Stimulated activated CD8-positive, alpha-beta memory T cell treated with anti-CD3 and anti-CD28 coated beads, Interleukin-4, amount 100 ng/mL, for 1 hour (primary cell): ENCODE results near the gene LAIR1.
"Not testable (repeated sequence)": the region's sequence is repeated elsewhere in the genome, so short reads cannot be mapped to it uniquely, and the experiment has no call there.

ENCODE experiments used
- DNase-seq, 2 donors: peaks; one replicate each; pipeline ENCODE4 v3.0.0-alpha.2; 2020; ENCODE audit warnings: low read depth in 2 of 2, low spot score in 1 of 2

LAIR1 gene

DNA sequence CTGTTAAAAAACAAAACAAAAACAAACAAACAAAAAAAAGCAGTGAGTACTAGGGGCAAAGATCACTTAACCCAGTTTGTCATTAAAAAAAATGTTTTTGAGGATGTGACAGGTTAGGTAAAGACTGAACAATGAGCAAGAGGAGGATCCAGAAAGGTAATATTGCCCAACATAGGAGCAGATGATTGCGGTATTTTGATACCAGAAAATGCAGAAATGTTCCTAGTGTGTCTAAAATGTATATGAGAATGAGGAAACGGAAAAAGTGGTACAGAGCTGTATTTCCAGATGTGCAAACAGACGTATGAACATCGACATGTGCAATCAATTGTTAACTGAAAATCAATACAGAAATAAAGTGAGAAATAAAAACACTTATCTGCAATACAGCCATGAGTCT lies 20.9 kb downstream of the LAIR1 start:
- DNase-seq, result no peak

DNA sequence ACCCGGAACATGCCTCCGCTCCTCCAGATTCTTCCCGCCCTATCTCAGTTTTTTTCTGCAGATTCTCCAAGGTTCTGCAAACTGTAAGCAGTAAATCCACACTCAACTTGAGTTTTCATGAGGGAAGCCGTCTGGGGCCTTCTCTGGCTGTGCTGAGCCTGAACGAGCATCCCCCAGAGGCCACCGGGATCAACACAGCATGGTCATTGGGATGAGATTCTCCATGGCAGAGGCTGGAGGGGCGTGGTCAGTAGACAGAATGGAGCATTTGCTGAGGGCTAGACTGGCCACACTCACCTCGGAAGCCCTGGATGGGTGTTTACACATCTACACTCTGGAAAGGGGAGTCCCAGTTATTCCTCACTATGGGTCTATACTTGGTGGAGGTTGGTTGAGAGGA lies 23.4 kb downstream of the LAIR1 start:
- DNase-seq, result no peak

DNA sequence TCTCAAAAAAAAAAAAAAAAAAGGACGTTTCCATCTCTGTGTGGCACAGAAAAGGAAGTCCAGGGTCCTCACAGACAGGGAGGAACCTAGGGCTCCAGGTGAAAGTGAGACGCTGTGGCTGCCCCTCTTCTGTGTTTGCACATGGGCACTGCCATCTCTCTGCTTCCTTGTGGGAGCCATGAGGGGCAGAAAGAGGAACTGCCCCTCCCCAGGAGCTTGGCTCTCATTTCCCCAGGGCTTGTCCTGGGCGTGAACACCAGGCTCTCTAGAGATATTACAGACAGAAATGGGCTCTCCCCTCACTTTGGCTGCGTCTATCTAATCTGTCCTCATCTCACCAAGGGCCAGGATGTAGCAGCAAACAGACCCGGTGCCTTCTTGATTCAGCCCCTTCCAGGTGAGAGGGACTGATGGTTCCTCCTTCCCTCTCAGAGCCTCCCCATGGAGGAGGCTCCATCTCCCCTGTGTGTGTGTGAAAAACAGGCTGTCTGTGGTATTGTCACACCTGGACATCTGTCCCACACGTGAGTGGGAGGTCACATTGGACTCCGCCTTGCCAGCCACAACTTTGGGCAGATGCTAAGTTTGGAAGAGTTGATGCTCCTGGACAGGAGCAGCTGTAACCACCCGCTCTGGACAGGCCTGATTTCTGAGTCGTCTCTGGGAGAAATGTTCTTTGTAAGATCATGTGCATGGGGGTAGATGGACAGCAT lies 24.9 kb downstream of the LAIR1 start:
- DNase-seq, result no peak

DNA sequence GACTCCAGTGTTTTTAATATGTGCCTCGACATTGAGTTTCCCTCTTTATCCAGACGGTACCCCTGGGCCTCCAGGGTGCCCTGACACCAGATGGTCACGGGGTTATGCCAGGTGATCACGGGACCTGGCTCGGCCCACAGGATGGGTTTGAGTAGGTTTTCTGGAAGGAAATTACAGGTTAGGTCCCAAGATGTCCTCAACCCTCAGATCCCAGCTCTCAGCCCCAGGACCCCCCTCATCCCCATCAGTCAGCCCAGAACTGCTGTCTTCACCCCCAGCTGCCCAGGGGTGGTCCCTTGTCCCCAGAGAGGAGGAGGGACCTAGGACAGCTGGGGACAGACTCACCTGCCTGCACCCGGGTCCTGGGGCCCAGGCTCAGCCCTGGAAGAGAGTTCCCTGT lies 26.2 kb downstream of the LAIR1 start:
- DNase-seq, result no peak

DNA sequence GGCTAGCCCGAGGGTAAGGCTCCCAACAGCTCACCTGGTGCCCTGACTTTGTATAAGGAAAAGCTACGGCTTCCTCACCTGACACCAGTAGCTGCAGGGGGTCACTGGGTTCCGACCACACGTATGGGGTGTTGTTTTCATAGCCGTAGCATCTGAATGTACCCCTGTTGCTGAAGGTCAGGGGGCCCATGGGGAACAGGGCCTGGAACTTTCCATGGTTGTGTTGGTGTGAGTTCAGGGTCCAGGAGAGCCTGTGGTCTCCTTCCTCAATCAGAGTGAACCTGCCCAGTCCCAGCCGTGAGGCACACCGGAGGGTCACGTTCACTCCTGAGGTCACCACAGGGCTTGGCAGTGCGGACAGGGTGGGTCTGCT lies 26.9 kb downstream of the LAIR1 start:
- DNase-seq, result no peak

DNA sequence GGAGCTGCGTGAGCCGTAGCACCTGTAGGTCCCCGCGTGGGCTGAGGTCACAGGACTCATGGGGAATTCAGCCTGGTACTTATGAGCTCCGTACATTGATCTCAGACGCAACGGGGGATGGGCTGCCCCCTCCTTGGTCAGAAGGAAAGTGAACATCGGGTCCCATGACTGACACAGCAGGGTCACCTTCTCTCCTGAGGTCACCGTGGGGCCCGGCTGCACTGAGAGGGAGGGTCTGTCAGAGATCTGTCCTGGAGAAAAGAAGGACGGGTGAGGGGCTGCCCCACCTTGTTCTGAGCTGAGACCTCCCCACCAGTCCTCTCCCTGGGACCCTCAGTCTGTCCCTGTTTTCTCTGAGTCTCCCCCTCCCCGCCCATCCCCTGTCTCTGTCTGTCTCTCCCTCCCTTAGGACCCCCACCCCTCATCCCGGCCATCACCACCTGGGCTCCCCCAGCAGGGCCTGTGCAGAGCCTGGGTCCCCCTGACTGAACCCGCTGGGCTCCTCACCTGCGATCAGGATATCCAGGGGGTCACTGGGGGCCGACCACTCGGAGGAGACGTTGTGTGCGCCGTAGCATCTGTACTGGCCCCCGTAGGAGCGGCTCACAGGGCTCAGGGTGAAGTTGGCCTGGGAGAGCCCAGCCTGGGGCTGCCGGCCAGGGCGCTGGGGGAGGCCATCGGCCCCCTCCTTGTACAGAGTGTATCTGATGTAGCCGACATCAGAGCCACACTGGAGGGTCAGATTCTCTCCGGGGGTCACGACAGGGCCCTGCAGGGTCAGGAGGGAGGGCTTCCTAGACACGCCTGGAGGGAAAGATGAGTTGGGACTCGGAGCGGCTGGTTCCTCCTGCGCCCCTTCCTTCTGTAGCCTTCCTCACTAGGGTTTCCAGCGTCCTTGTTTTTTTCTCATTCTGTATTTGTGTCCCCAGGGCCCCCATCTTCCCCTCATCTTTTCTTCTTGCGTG lies 27.6 kb downstream of the LAIR1 start:
- no peak for DNase-seq

DNA sequence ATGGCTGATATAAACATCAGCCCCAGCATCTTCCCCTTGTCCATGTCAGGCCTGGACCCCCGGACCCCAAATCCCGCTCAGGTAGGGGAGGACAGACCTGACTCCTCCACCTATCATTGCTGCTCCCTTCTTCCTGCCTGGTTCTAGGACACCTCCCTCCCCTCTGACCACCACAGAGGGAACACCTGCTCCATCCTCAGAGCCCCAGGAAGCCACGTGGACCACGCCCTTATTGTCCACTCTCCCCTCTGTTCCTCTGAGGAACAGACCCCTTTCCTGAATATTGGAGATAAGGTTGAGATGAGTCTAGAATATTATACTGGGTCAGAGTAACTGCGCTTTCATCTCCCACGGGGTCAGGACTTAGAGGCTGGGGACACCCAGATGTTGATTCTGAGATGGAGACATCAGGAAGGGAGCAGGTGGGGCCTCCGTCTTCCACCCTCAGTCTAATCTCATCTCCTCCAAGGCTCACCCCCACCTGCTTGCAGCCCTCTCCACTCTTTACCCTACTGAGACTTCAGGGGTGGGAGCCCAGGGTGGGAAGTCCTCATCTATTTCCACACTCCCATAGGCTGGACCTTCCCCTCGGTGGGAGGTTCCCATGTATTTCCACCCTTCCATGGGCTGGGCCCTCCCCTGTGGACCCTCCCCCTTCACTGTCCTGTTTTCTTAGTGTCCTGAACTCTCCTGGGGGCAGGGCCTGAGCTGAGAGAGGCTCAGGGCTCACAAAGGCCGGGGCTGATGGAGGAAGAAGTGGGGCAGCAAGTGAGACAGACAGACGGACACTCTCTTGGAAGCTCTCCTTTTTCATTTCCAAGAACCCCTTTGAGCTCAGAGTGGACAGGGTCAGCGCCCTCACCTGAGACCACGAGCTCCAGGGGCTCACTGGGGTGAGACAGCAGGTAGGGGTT lies 28.5 kb downstream of the LAIR1 start:
- no peak for DNase-seq

DNA sequence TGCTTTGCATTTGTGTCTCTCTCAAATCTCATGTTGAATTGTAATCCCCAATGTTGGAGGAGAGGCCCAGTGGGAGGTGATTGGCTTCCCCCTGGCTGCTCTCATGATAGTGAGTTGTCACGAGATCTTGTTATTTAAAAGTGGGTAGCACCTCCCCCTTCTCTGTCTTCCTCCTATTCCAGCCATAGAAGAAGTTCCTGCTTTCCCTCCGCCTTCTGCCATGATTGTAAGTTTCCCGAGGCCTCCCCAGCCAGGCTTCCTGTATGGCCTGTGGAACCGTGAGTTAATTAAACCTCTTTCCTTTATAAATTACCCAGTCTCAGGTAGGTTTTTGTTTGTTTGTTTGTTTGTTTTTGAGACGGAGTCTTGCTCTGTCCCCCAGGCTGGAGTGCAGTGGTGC lies 29.6 kb downstream of the LAIR1 start:
- no peak for DNase-seq

DNA sequence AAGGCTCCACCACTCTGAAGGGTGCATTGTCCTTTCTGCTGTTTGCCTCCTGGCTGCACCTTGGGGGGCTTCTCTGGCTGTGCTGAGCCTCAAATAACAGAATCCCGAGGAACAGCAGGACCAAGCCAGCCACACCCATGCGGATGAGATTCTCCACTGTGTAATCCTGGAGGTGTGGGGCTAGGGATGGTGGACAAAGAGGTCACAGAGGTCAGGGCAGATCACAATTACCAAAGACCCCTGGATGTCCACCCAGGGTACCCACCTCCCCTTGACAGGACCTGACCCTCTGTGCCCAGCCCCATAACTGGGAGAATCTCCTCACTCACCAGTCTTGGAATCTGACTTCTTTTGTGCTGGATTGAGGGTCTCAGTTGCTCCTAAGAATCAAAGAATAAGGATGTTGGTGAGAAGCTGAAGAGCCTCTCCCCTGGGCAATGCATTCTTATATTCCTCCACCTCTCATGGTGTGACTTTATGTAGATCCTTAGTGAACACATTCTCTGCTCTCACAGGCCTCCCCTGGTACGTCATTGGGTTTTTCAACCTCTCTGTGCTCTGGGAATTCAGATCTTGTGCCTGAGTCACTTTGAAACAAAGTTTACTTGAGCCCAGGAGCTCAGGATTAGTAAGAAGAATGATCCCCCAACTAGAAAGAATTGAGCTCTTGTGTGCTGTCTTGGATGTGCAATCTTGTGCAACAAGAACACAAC lies 31.0 kb downstream of the LAIR1 start:
- no peak for DNase-seq

DNA sequence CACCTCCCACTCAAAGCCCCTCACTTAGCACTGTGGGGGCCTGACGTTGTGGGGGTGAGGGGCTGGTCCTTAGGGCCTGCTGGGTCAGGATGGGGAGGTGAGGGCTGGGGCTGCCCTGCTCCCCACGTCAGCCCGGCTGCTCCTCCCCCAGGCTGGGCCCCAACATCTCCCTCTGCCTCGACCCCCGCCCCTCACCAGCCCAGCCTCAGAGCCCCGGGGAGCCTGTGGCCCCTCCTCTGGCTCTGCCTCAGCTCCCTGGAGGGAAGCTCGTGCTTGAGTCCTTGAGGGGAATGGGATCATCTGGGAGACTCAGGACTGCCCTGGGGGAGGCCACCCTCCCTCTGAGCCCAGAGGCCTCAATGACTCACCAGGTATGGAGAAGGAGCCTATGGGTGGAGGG lies 32.6 kb downstream of the LAIR1 start:
- no peak for DNase-seq

DNA sequence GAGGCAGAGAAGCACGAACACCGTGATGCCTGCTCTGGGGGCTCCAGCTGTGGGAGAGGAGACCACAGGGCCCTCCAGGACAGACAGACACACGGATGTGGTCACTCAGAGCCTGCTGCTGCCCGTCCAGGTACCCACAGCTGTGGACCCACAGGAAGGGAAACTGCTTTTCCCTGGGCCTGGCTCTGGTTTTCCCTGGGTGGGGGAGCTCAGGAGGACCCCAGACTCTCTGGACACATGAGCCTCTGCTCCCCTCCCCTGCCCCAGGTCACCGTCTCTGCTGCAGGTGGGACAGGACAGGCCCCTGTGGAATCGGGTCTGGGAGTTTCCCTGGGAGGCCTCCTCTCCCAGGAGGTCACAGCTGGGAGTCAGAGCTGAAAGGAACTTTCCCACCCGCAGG lies 33.1 kb downstream of the LAIR1 start:
- DNase-seq, result no peak

DNA sequence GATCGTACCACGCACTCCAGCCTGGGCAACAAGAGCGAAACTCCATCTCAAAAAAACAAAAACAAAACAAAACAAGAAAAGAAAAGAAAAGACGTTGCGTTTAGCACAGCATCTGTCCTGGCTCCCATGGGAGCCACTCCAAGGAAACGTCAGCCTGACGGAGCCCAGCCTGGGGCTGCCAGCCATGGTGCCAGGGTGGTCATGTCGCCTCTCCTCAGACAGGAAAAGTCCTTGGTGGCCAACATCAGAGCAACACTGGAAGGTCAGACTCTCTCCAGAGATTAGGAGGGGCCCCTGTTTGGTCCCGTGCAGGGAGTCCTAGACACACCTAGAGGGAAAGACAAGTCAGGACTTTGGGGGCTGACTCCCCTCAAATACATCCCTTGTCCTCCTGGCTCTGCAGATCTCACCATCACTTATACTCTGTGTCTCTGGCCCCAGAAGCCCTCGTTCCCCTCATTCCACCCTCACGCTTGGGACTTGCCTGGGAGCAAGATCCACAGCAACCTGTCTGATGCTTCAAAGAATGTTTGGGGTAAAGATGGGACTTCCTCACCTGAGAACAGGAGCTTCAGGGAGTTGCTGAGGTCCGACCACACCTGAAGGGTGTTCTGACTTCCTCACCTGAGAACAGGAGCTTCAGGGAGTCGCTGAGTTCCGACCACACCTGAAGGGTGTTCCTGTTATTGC lies 35.1 kb downstream of the LAIR1 start:
- DNase-seq, result no peak

DNA sequence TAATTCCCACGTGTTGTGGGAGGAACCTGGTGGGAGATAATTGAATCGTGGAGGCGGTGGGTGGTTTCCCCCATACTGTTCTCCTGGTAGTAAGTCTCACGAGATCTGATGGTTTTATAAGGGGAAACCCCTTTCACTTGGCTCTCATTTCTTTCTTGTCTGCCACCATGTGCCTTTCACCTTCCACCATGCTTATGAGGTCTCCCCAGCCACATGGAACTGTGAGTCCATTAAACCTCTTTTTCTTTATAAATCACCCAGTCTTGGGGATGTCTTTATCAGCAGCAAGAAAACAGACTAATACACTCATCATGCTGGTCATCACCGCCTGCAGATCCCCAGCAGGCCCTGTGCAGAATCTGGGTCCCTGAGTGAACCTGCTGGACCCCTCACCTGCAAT lies 36.0 kb downstream of the LAIR1 start:
- not testable (repeated sequence) for DNase-seq

DNA sequence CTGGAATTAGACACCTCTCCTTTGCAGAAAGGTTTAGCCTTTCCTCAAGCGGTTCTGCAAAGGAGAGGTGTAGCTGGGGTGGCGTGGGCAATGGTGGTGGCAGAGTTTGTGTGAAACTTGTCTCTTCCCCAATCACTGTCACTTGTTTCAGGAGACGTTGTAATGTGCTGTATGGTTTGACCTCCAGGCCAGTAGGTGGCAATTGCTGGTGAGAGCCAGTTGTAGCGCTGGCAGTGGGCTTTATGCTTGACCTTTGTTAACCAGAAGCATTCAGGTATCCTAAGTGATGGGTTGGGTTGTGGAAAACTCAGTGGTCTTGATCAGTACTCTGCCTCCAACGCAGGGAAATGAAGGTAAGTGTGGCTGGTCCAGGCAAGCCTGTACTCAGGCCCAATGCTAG lies 39.1 kb downstream of the LAIR1 start:
- DNase-seq, result no peak

DNA sequence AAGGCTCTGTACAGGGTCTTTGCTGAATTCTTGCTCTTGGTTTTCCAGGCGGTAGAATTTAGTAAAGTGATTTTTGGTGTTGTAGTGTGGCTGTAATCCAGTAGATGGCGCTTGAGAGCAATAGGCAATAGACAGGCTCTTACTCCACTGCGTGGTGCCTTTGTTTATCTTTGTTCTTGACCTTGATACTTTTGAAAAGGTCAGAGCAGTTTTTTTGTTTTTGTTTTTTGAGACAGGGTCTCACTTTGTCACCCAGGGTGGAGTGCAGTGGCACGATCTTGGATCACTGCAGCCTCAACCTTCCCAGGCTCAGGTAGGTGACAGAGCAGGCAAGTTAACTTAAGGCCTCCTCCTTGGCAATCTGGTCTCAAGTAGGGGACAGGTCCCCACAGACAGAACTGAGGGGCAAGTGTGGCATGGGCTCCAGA lies 39.5 kb downstream of the LAIR1 start:
- peak in 1 of 2 donors; percentile 11 for DNase-seq

DNA sequence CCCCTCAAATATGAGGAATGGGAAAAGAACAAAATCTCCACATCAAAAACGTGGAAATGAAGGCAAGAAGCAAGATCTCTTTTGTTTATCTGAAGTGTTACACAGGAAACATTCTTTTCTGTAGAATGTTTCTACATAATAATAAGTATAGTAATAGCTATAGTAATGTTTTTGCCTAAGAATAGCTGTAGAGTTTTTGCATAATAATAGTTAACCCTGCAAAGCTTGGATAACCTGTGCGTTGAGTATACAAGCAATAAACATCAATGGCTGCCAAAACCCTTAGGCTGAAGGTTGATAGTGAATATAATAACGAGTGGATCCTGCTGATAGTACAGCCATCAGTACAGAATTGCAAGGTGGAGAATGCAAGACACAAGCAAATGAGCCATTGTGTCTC lies 40.7 kb downstream of the LAIR1 start:
- no peak for DNase-seq

DNA sequence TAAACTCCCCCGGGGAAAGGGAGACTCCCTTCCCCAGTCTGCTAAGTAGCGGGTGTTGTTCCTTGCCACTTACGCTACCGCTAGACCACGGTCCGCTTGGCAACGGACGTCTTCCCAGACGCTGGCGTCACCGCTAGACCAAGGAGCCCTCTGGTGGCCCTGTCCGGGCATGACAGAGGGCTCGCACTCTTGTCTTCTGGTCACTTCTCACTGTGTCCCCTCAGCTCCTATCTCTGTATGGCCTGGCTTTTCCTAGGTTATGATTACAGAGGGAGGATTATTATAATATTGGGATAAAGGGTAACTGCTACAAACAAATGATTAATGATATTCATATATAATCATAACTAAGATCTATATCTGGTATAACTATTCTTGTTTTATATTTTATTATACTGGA lies 41.8 kb downstream of the LAIR1 start:
- DNase-seq, result not testable (repeated sequence)

DNA sequence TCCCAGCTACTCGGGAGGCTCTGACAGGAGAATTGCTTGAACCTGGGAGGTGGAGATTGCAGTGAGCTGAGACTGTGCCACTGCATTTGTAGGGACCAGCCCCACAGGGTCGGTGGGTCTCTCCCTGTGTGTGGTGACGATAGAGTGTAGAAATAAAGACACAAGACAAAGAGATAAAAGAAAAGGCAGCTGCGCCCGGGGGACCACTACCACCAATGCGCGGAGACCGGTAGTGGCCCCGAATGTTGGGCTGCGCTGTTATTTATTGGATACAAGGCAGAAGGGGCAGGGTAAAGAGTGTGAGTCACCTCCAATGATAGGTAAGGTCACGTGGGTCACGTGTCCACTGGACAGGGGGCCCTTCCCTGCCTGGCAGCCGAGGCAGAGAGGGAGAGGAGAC lies 42.4 kb downstream of the LAIR1 start:
- DNase-seq, result not testable (repeated sequence)

DNA sequence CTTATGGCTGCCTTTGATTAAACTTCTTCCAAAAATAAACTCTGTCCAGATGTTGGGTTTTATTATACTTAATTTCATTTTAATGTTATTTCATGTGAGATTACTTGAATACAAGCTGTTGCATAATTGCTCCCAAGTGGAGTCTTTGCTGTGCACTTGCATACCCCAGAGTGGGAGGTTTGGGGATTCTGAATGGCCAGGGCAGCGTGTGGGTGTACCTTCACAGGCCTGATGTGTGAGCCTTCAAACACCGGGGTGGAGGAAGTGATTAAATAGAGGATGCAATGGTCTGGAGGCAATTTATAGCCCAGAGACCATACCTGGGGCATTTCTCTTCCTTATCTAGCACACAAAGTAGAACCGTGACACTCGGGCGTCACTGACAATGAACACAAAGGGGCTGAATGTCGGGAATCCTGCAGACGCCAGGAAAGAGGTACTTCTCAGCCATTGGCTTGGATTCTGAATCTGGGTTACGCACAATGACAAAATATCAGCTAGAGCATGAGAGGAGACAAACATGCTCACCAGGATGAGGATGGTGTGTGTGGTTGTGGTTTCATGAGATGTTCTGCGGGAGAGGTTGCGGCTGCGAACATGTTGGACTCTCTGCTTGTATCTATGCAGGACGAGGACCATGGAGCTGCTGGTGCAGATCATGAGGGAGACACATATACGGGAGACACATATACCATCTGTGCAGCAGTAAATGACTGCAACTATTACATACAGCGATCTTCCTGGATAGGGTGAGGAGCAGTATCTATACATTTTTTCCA lies 44.6 kb downstream of the LAIR1 start:
- DNase-seq, result no peak
